HG03442 (cell line): Measurements from ENCODE around the gene INTS3.

ENCODE experiments used
- ATAC-seq: cut with Tn5 transposase; IDR thresholded peaks from one replicate; pipeline ENCODE4 v1.9.1; 2021; ENCODE audit warnings: mild to moderate bottlenecking, moderate library complexity; ENCODE audit not compliant: unreplicated experiment

The INTS3 gene

GRCh38 chr1:153816283-153816889 is 88.5 kb downstream of the INTS3 start:
- ATAC-seq, result no peak

GRCh38 chr1:153818876-153819275 is 91.0 kb downstream of the INTS3 start:
- ATAC-seq, result no peak
